ENCODE results near the gene RSAD2. TPM values are rescaled to one million over a fixed set of nuclear protein-coding genes. Genes with fewer than 3 reads are reported as not detected.

The RSAD2 gene
- total and polyA plus RNA-seq, 2 donors (not counting 1 experiment from before 2014, with no cell fraction given) = 0.17 to 1.7 TPM

- H3K4me2 ChIP-seq (ENCODE audit: extremely low read depth, insufficient read depth, low read length) = no peak overlapping the region
Observed at GRCh38 chr2:6832596-6833299, 44.8 kb upstream of the RSAD2 start.

GRCh38 chr2:6833300-6833604 is 44.3 kb upstream of the RSAD2 start:
- Histone ChIP-seq H3K9ac (ENCODE audit: insufficient read depth, low read length) (no peak overlapping the region), H3K4me2 (ENCODE audit: extremely low read depth, insufficient read depth, low read length) (no peak overlapping the region), H3K27ac (ENCODE audit: insufficient read depth, low read length) (no peak overlapping the region), H3K79me2 (ENCODE audit: control insufficient read depth, insufficient read depth, low read length) (no peaks in the 10 kb centered on the region), H3K27me3 (ENCODE audit: control insufficient read depth, insufficient read depth, low read length) (no peaks in the 10 kb centered on the region), H3K4me1 (ENCODE audit: control insufficient read depth, extremely low read depth, insufficient read depth, low read length) (no peaks in the 10 kb centered on the region), H2AFZ (ENCODE audit: low read length) (no peak overlapping the region), H3K4me3 (replicated peaks in 1 of 4; ENCODE audit: control extremely low read depth in 1 of 4, insufficient read depth in 1 of 4, low read depth in 3 of 4, low read length in 4 of 4) (no peak overlapping the region), H3K9me3 (ENCODE audit: control insufficient read depth, insufficient read depth, low read depth, low read length) (no peaks in the 10 kb centered on the region), H3K36me3 (ENCODE audit: control insufficient read depth, insufficient read depth, low read length) (no peaks in the 10 kb centered on the region), H4K20me1 (ENCODE audit: control insufficient read depth, extremely low read depth, insufficient read depth, low read length) (no peaks in the 10 kb centered on the region)
- TF ChIP-seq EZH2 (IDR thresholded peaks at IDR 0.05; ENCODE audit: low read length, missing control alignments) = no peak
- TF ChIP-seq CTCF (conservative IDR thresholded peaks at IDR 0.05 in 1 of 2, IDR thresholded peaks at IDR 0.05 in 1 of 2; ENCODE audit: low read depth in 1 of 2, low read length in 2 of 2) = no peak
- DNase-seq (ENCODE audit: low read depth in 2 of 2) = no peak

More at GRCh38 chr2:6832596-6833299, 44.8 kb upstream of the RSAD2 start:
- TF ChIP-seq EZH2 (IDR thresholded peaks at IDR 0.05; ENCODE audit: low read length, missing control alignments) = no peak
- no peak for TF ChIP-seq CTCF (conservative IDR thresholded peaks at IDR 0.05 in 1 of 2, IDR thresholded peaks at IDR 0.05 in 1 of 2; ENCODE audit: low read depth in 1 of 2, low read length in 2 of 2)
- H3K79me2 ChIP-seq (ENCODE audit: control insufficient read depth, insufficient read depth, low read length) = no peaks in the 10 kb centered on the region
- no peak overlapping the region for H3K27ac ChIP-seq (ENCODE audit: insufficient read depth, low read length)
- DNase-seq (ENCODE audit: low read depth in 2 of 2) = no peak
- H3K36me3 ChIP-seq (ENCODE audit: control insufficient read depth, insufficient read depth, low read length) = no peaks in the 10 kb centered on the region
- H3K27me3 ChIP-seq (ENCODE audit: control insufficient read depth, insufficient read depth, low read length) = no peaks in the 10 kb centered on the region
- H3K4me1 ChIP-seq (ENCODE audit: control insufficient read depth, extremely low read depth, insufficient read depth, low read length) = no peaks in the 10 kb centered on the region
- H3K9me3 ChIP-seq (ENCODE audit: control insufficient read depth, insufficient read depth, low read depth, low read length) = no peaks in the 10 kb centered on the region
- no peak overlapping the region for H2AFZ ChIP-seq (ENCODE audit: low read length)
- H3K9ac ChIP-seq (ENCODE audit: insufficient read depth, low read length) = no peak overlapping the region
- no peaks in the 10 kb centered on the region for H4K20me1 ChIP-seq (ENCODE audit: control insufficient read depth, extremely low read depth, insufficient read depth, low read length)
- H3K4me3 ChIP-seq (replicated peaks in 1 of 4; ENCODE audit: control extremely low read depth in 1 of 4, insufficient read depth in 1 of 4, low read depth in 3 of 4, low read length in 4 of 4) = no peak overlapping the region

GRCh38 chr2:6834163-6834562 is 43.4 kb upstream of the RSAD2 start:
- H3K4me1 ChIP-seq (ENCODE audit: control insufficient read depth, extremely low read depth, insufficient read depth, low read length) = no peaks in the 10 kb centered on the region
- no peak for DNase-seq (ENCODE audit: low read depth in 2 of 2)
- H3K4me3 ChIP-seq (replicated peaks in 1 of 4; ENCODE audit: control extremely low read depth in 1 of 4, insufficient read depth in 1 of 4, low read depth in 3 of 4, low read length in 4 of 4) = no peak overlapping the region

More at GRCh38 chr2:6834163-6834562, 43.4 kb upstream of the RSAD2 start:
- H3K79me2 ChIP-seq (ENCODE audit: control insufficient read depth, insufficient read depth, low read length) = no peaks in the 10 kb centered on the region
- H3K9ac ChIP-seq (ENCODE audit: insufficient read depth, low read length) = no peak overlapping the region
- H2AFZ ChIP-seq (ENCODE audit: low read length) = no peak overlapping the region
- H3K27me3 ChIP-seq (ENCODE audit: control insufficient read depth, insufficient read depth, low read length) = no peaks in the 10 kb centered on the region
- TF ChIP-seq EZH2 (IDR thresholded peaks at IDR 0.05; ENCODE audit: low read length, missing control alignments) (no peak), CTCF (conservative IDR thresholded peaks at IDR 0.05 in 1 of 2, IDR thresholded peaks at IDR 0.05 in 1 of 2; ENCODE audit: low read depth in 1 of 2, low read length in 2 of 2) (no peak)
- no peak overlapping the region for H3K27ac ChIP-seq (ENCODE audit: insufficient read depth, low read length)
- no peaks in the 10 kb centered on the region for H4K20me1 ChIP-seq (ENCODE audit: control insufficient read depth, extremely low read depth, insufficient read depth, low read length)
- H3K9me3 ChIP-seq (ENCODE audit: control insufficient read depth, insufficient read depth, low read depth, low read length) = no peaks in the 10 kb centered on the region
- H3K4me2 ChIP-seq (ENCODE audit: extremely low read depth, insufficient read depth, low read length) = no peak overlapping the region
- H3K36me3 ChIP-seq (ENCODE audit: control insufficient read depth, insufficient read depth, low read length) = no peaks in the 10 kb centered on the region
